ENCODE measurements around the gene STPG2.

GRCh38 chr4:97942137-97942536, 201.1 kb downstream of the STPG2 start:
- TF ChIP-seq CTCF (IDR thresholded peaks at IDR 0.05 in 4 of 5, conservative IDR thresholded peaks at IDR 0.05 in 1 of 5) (no peak), POLR2A (IDR thresholded peaks at IDR 0.05) (no peak)
